GM12878 (cell line): ENCODE data around the gene KCNK7. TPM values are rescaled to one million over a fixed set of nuclear protein-coding genes. Genes with fewer than 3 reads are reported as not detected.

ENCODE experiments used
- CUX1 ChIP-seq: IDR thresholded peaks from 2 replicates; pipeline ENCODE4 v1.6.1; 2012; ENCODE audit warnings: improper control_type of control experiment, low read depth, low read length; ENCODE audit not compliant: insufficient replicate concordance
- SREBF2 ChIP-seq: IDR thresholded peaks from 2 replicates; pipeline ENCODE4 v1.6.1; 2012; ENCODE audit warnings: mild to moderate bottlenecking, low read length
- ZNF592 ChIP-seq: fragments of 450-650 bp; IDR thresholded peaks from 2 replicates; pipeline ENCODE4 v1.6.1; 2017; ENCODE audit warnings: mild to moderate bottlenecking, moderate library complexity
- polyA plus RNA-seq, 11 experiments: library from polyadenylated mRNA; depleted of rRNA in 4 of 11; unstranded in 6 of 11; stranded (reverse) in 5 of 11; fragments of >200 nt; fragmentation: Nextera tagmentation in 4 of 11; fragmentation: Illumina TruSeq in 1 of 11; extraction: Ambion mirVana in 4 of 11; extraction: Trizol in 1 of 11; gene quantifications; 1 replicate in 1 of 11; 2 replicates in 10 of 11; pipeline versions ENCODE4 v1.2.1 to v1.2.3, GENCODE V29; 2011 to 2016; ENCODE audit warnings: inconsistent platforms in 2 of 11, missing spikeins in 2 of 11, low read depth in 1 of 11
- total RNA-seq, 4 experiments: library from RNA; depleted of rRNA in 3 of 4; stranded (reverse); fragments of >200 nt in 3 of 4; fragmentation: Illumina TruSeq in 1 of 4; extraction: Trizol in 1 of 4; gene quantifications; 2 replicates each; pipeline versions ENCODE4 v1.2.1 to v1.2.3, GENCODE V29; 2013 to 2021

KCNK7 gene
- total and polyA plus RNA-seq, 10 of the 15 experiments (the other 5 are each of a cell fraction or from before 2014, with no cell fraction given) = 0.11 to 0.54 (median 0.23) TPM; not detected in 7

GRCh38 chr11:65586676-65587075, 8.9 kb downstream of the KCNK7 start (continued):
- TF ChIP-seq CUX1 = no peak
- no peak for TF ChIP-seq ZNF592
- no peak for TF ChIP-seq SREBF2
- TF ChIP-seq, all 136 proteins: peak for 0
